ENCODE measurements around the gene HHIPL1. TPM values are rescaled to one million over a fixed set of nuclear protein-coding genes. Genes with fewer than 3 reads are reported as not detected.

The HHIPL1 gene
- total RNA-seq, 1 donor from 2014 or later = 2.7 TPM

- peaks cover 5% of the 10 kb centered on the region for H3K4me1 Mint-ChIP-seq (ENCODE audit: unreplicated experiment)
- H3K27ac Mint-ChIP-seq (ENCODE audit: unreplicated experiment) = no peak overlapping the region
- H3K4me3 Mint-ChIP-seq (ENCODE audit: unreplicated experiment) = no peak overlapping the region
- H3K9me3 Mint-ChIP-seq (ENCODE audit: unreplicated experiment) = no peaks in the 10 kb centered on the region
- no peaks in the 10 kb centered on the region for H3K36me3 Mint-ChIP-seq (ENCODE audit: unreplicated experiment)
- no peak for DNase-seq (ENCODE audit: extremely low spot score, unreplicated experiment)
- no peak for TF ChIP-seq CTCF (IDR thresholded peaks at IDR 0.05)
- no peaks in the 10 kb centered on the region for H3K27me3 Mint-ChIP-seq (ENCODE audit: unreplicated experiment)
These were observed 12.4 kb upstream of the HHIPL1 start for GRCh38 chr14:99632410-99633035.

GRCh38 chr14:99633141-99633540, 11.8 kb upstream of the HHIPL1 start:
- no peak overlapping the region for H3K4me3 Mint-ChIP-seq (ENCODE audit: unreplicated experiment)
- H3K4me1 Mint-ChIP-seq (ENCODE audit: unreplicated experiment) = peaks cover 5% of the 10 kb centered on the region
- H3K36me3 Mint-ChIP-seq (ENCODE audit: unreplicated experiment) = no peaks in the 10 kb centered on the region
- TF ChIP-seq CTCF (IDR thresholded peaks at IDR 0.05) = no peak
- H3K27ac Mint-ChIP-seq (ENCODE audit: unreplicated experiment) = no peak overlapping the region
- no peak for DNase-seq (ENCODE audit: extremely low spot score, unreplicated experiment)
- H3K27me3 Mint-ChIP-seq (ENCODE audit: unreplicated experiment) = no peaks in the 10 kb centered on the region
- H3K9me3 Mint-ChIP-seq (ENCODE audit: unreplicated experiment) = no peaks in the 10 kb centered on the region

- Mint-ChIP-seq H3K27ac (ENCODE audit: unreplicated experiment) (no peak overlapping the region), H3K4me1 (ENCODE audit: unreplicated experiment) (peaks cover 2% of the 10 kb centered on the region), H3K4me3 (ENCODE audit: unreplicated experiment) (no peak overlapping the region), H3K27me3 (ENCODE audit: unreplicated experiment) (no peaks in the 10 kb centered on the region), H3K36me3 (ENCODE audit: unreplicated experiment) (no peaks in the 10 kb centered on the region), H3K9me3 (ENCODE audit: unreplicated experiment) (no peaks in the 10 kb centered on the region)
- no peak for DNase-seq (ENCODE audit: extremely low spot score, unreplicated experiment)
- TF ChIP-seq CTCF (IDR thresholded peaks at IDR 0.05) = no peak
These were observed 11.0 kb upstream of the HHIPL1 start for GRCh38 chr14:99633918-99634317.

- Mint-ChIP-seq H3K27ac (ENCODE audit: unreplicated experiment) (no peak overlapping the region), H3K27me3 (ENCODE audit: unreplicated experiment) (no peaks in the 10 kb centered on the region), H3K36me3 (ENCODE audit: unreplicated experiment) (no peaks in the 10 kb centered on the region), H3K4me3 (ENCODE audit: unreplicated experiment) (no peak overlapping the region), H3K4me1 (ENCODE audit: unreplicated experiment) (no peaks in the 10 kb centered on the region), H3K9me3 (ENCODE audit: unreplicated experiment) (no peaks in the 10 kb centered on the region)
- no peak for TF ChIP-seq CTCF (IDR thresholded peaks at IDR 0.05)
- no peak for DNase-seq (ENCODE audit: extremely low spot score, unreplicated experiment)
These were observed 10.5 kb upstream of the HHIPL1 start for GRCh38 chr14:99634443-99634842.

GRCh38 chr14:99635116-99635515, 9.8 kb upstream of the HHIPL1 start:
- no peaks in the 10 kb centered on the region for H3K27me3 Mint-ChIP-seq (ENCODE audit: unreplicated experiment)
- DNase-seq (ENCODE audit: extremely low spot score, unreplicated experiment) = no peak

More at GRCh38 chr14:99635116-99635515, 9.8 kb upstream of the HHIPL1 start:
- H3K4me1 Mint-ChIP-seq (ENCODE audit: unreplicated experiment) = no peaks in the 10 kb centered on the region
- TF ChIP-seq CTCF (IDR thresholded peaks at IDR 0.05) = no peak
- no peak overlapping the region for H3K27ac Mint-ChIP-seq (ENCODE audit: unreplicated experiment)
- H3K4me3 Mint-ChIP-seq (ENCODE audit: unreplicated experiment) = no peak overlapping the region
- no peaks in the 10 kb centered on the region for H3K36me3 Mint-ChIP-seq (ENCODE audit: unreplicated experiment)
- no peaks in the 10 kb centered on the region for H3K9me3 Mint-ChIP-seq (ENCODE audit: unreplicated experiment)
